Mesendoderm (in vitro differentiated cells): ENCODE measurements around the gene TACSTD2.
"Not testable (repeated sequence)": the region's sequence is repeated elsewhere in the genome, so short reads cannot be mapped to it uniquely, and the experiment has no call there.

Experiments used
- DNase-seq: peaks from one replicate; pipeline ENCODE4 v3.0.0; 2013
- H2AK5ac ChIP-seq: 2 replicates; pipeline ENCODE4 v1.6.1; 2013; ENCODE audit warnings: low read length, inconsistent platforms
- H2BK120ac ChIP-seq: 2 replicates; pipeline ENCODE4 v1.6.1; 2013; ENCODE audit warnings: low read depth, mild to moderate bottlenecking, low read length, moderate library complexity, mixed read lengths
- H2BK15ac ChIP-seq: replicated peaks from 2 replicates; pipeline ENCODE4 v1.6.1; 2013; ENCODE audit warnings: low read depth, mild to moderate bottlenecking, moderate library complexity
- H2BK5ac ChIP-seq: 2 replicates; pipeline ENCODE4 v1.6.1; 2013; ENCODE audit warnings: low read length, inconsistent platforms
- H3K18ac ChIP-seq: 2 replicates; pipeline ENCODE4 v1.6.1; 2013; ENCODE audit warnings: mild to moderate bottlenecking, low read length, mixed read lengths
- H3K23ac ChIP-seq: one replicate; pipeline ENCODE4 v1.6.1; 2013; ENCODE audit warnings: low read length
- H3K27ac ChIP-seq: 2 replicates; pipeline ENCODE4 v1.5.1; 2013; ENCODE audit warnings: low read depth, mild to moderate bottlenecking, inconsistent platforms, low read length, moderate library complexity
- H3K27me3 ChIP-seq: 2 replicates; pipeline ENCODE4 v1.6.1; 2013; ENCODE audit warnings: low read length, control low read depth, mild to moderate bottlenecking, inconsistent platforms; ENCODE audit not compliant: insufficient read depth, poor library complexity
- H3K36me3 ChIP-seq: 2 replicates; pipeline ENCODE4 v1.6.1; 2013; ENCODE audit warnings: low read length, inconsistent platforms; ENCODE audit not compliant: control insufficient read depth, insufficient read depth
- H3K4ac ChIP-seq: one replicate; pipeline ENCODE4 v1.6.1; 2013; ENCODE audit warnings: low read depth, mild to moderate bottlenecking, low read length, moderate library complexity
- H3K4me1 ChIP-seq: 2 replicates; pipeline ENCODE4 v1.6.1; 2013; ENCODE audit warnings: low read depth, low read length, inconsistent platforms; ENCODE audit not compliant: control insufficient read depth
- H3K4me2 ChIP-seq: 2 replicates; pipeline ENCODE4 v1.6.1; 2013; ENCODE audit warnings: low read length
- H3K4me3 ChIP-seq: 2 replicates; pipeline ENCODE4 v1.5.1; 2013; ENCODE audit warnings: mild to moderate bottlenecking, low read length
- H3K56ac ChIP-seq: one replicate; pipeline ENCODE4 v1.6.1; 2013; ENCODE audit warnings: low read length
- H3K79me1 ChIP-seq: 2 replicates; pipeline ENCODE4 v1.6.1; 2013; ENCODE audit warnings: low read length, inconsistent platforms
- H3K79me2 ChIP-seq: 2 replicates; pipeline ENCODE4 v1.6.1; 2013; ENCODE audit warnings: mild to moderate bottlenecking, low read length; ENCODE audit not compliant: control insufficient read depth, insufficient read depth
- H3K9ac ChIP-seq: 2 replicates; pipeline ENCODE4 v1.6.1; 2013; ENCODE audit warnings: low read length, inconsistent platforms
- H4K5ac ChIP-seq: one replicate; pipeline ENCODE4 v1.6.1; 2013; ENCODE audit warnings: low read length
- H4K8ac ChIP-seq: one replicate; pipeline ENCODE4 v1.6.1; 2013; ENCODE audit warnings: low read depth, mild to moderate bottlenecking, control low read depth, low read length, moderate library complexity
- WGBS: extraction: QIAGEN DNeasy Blood & Tissue Kit; methylation state at CpG from one replicate; pipeline ENCODE4 v1.1.7; 2013; ENCODE audit warnings: low lambda C conversion rate, missing lambda C conversion rate; ENCODE audit not compliant: insufficient coverage; ENCODE audit errors: extremely low coverage; 5-methylcytosine and 5-hydroxymethylcytosine counted together

Gene TACSTD2

GRCh38 chr1:58555393-58555792 is 21.7 kb downstream of the TACSTD2 start:
- Histone ChIP-seq H3K9ac (no peak overlapping the region), H3K36me3 (no peaks in the 10 kb centered on the region), H3K4ac (no peak overlapping the region), H3K79me1 (no peaks in the 10 kb centered on the region), H3K18ac (no peak overlapping the region), H3K79me2 (no peaks in the 10 kb centered on the region), H4K8ac (no peak overlapping the region), H3K27ac (no peak overlapping the region), H3K4me2 (no peak overlapping the region), H3K4me1 (no peaks in the 10 kb centered on the region), H3K56ac (no peak overlapping the region), H4K5ac (no peak overlapping the region), H2AK5ac (no peak overlapping the region), H3K27me3 (no peaks in the 10 kb centered on the region), H2BK5ac (no peak overlapping the region), H3K23ac (no peak overlapping the region), H3K4me3 (no peak overlapping the region), H2BK120ac (no peak overlapping the region), H2BK15ac (no peak overlapping the region)
- no CpG with 5 or more reads among the region's 1 CpG for WGBS
- DNase-seq = no peak

- no CpG with 5 or more reads among the region's 9 CpGs for WGBS
- H2AK5ac ChIP-seq = no peak overlapping the region
- no peak overlapping the region for H3K18ac ChIP-seq
- H4K8ac ChIP-seq = no peak overlapping the region
- H3K4ac ChIP-seq = no peak overlapping the region
- H3K27me3 ChIP-seq = no peaks in the 10 kb centered on the region
- H3K79me1 ChIP-seq = no peaks in the 10 kb centered on the region
- H2BK15ac ChIP-seq = no peak overlapping the region
- no peak for DNase-seq
- no peak overlapping the region for H2BK120ac ChIP-seq
- H4K5ac ChIP-seq = no peak overlapping the region
- H3K9ac ChIP-seq = no peak overlapping the region
- H3K79me2 ChIP-seq = no peaks in the 10 kb centered on the region
- no peak overlapping the region for H3K23ac ChIP-seq
- H3K4me2 ChIP-seq = no peak overlapping the region
- no peaks in the 10 kb centered on the region for H3K4me1 ChIP-seq
- H2BK5ac ChIP-seq = no peak overlapping the region
- no peak overlapping the region for H3K27ac ChIP-seq
- no peaks in the 10 kb centered on the region for H3K36me3 ChIP-seq
- H3K4me3 ChIP-seq = no peak overlapping the region
- H3K56ac ChIP-seq = no peak overlapping the region
Observed at GRCh38 chr1:58551186-58552140, 25.6 kb downstream of the TACSTD2 start.

- H3K4me2 ChIP-seq, H3K56ac ChIP-seq, H3K27me3 ChIP-seq, H3K79me1 ChIP-seq, H3K4me1 ChIP-seq, H4K8ac ChIP-seq, H3K27ac ChIP-seq, H2BK15ac ChIP-seq, H3K4ac ChIP-seq, H3K36me3 ChIP-seq, H3K4me3 ChIP-seq, H3K79me2 ChIP-seq, H3K23ac ChIP-seq, H3K9ac ChIP-seq, H4K5ac ChIP-seq, H2AK5ac ChIP-seq, H2BK5ac ChIP-seq, H3K18ac ChIP-seq, H2BK120ac ChIP-seq, DNase-seq: not testable (repeated sequence)
- no CpG with 5 or more reads among the region's 6 CpGs for WGBS
Observed at GRCh38 chr1:58549291-58549690, 27.8 kb downstream of the TACSTD2 start.

GRCh38 chr1:58548371-58548770 is 28.7 kb downstream of the TACSTD2 start:
- Histone ChIP-seq H3K27ac (no peak overlapping the region), H3K4me3 (no peak overlapping the region), H3K79me1 (no peaks in the 10 kb centered on the region), H2BK5ac (no peak overlapping the region), H3K4me1 (no peaks in the 10 kb centered on the region), H2AK5ac (no peak overlapping the region), H3K9ac (no peak overlapping the region), H3K23ac (no peak overlapping the region), H3K4ac (no peak overlapping the region), H3K18ac (no peak overlapping the region), H2BK15ac (no peak overlapping the region), H3K79me2 (no peaks in the 10 kb centered on the region), H4K8ac (no peak overlapping the region), H4K5ac (no peak overlapping the region), H3K27me3 (no peaks in the 10 kb centered on the region), H3K56ac (no peak overlapping the region), H3K36me3 (no peaks in the 10 kb centered on the region), H2BK120ac (no peak overlapping the region), H3K4me2 (no peak overlapping the region)
- no peak for DNase-seq
- WGBS = no CpG with 5 or more reads among the region's 2 CpGs

GRCh38 chr1:58546520-58547308 is 30.3 kb downstream of the TACSTD2 start, which contains the start of gene OMA1:
Gene OMA1 (minus strand): TSS chr1:58546726. CDS start chr1:58539294, 7,432 bp downstream.
- H3K23ac ChIP-seq = no peak within 1 kb of the TSS

More at GRCh38 chr1:58546520-58547308, 30.3 kb downstream of the TACSTD2 start, which contains the start of gene OMA1:
- no peaks in the 10 kb centered on the region for H3K27me3 ChIP-seq
- peak within 1 kb of the TSS; percentile 87 for H3K9ac ChIP-seq
- no peaks in the 10 kb centered on the region for H3K4me1 ChIP-seq
- H2BK120ac ChIP-seq = no peak within 1 kb of the TSS
- H3K18ac ChIP-seq = peak within 1 kb of the TSS; percentile 29
- no peak within 1 kb of the TSS for H2BK5ac ChIP-seq
- H3K56ac ChIP-seq = peak within 1 kb of the TSS; percentile 89
- H3K36me3 ChIP-seq = no peaks in the 10 kb centered on the region
- H3K4me2 ChIP-seq = peak within 1 kb of the TSS; percentile 97
- no peak within 1 kb of the TSS for H4K8ac ChIP-seq
- no peaks in the 10 kb centered on the region for H3K79me1 ChIP-seq
- no CpG with 5 or more reads among the region's 46 CpGs for WGBS
- H2BK15ac ChIP-seq = no peak within 1 kb of the TSS
- peak within 1 kb of the TSS; percentile 56 for H4K5ac ChIP-seq
- DNase-seq = peak; percentile 98
- H3K4ac ChIP-seq = no peak within 1 kb of the TSS
- no peaks in the 10 kb centered on the region for H3K79me2 ChIP-seq
- H2AK5ac ChIP-seq = no peak within 1 kb of the TSS
- H3K27ac ChIP-seq = peak within 1 kb of the TSS; percentile 89
- peak within 1 kb of the TSS; percentile 81 for H3K4me3 ChIP-seq
